ENCODE data around the gene NTRK3.

- TF ChIP-seq POLR2A (IDR thresholded peaks at IDR 0.05) (no peak), CTCF (IDR thresholded peaks at IDR 0.05 in 8 of 11, conservative IDR thresholded peaks at IDR 0.05 in 3 of 11) (no peak), POLR2AphosphoS5 (IDR thresholded peaks at IDR 0.05) (no peak)
Measured at GRCh38 chr15:88042047-88042446, 214.5 kb downstream of the NTRK3 start.
